GM19239 (cell line): ENCODE data around the gene GPR152.
"Not testable (repeated sequence)": the region's sequence is repeated elsewhere in the genome, so short reads cannot be mapped to it uniquely, and the experiment has no call there.

ENCODE experiments used
- DNase-seq: peaks from one replicate; pipeline ENCODE4 v3.0.0; 2011; ENCODE audit warnings: low spot score; ENCODE audit not compliant: insufficient read length
- FAIRE-seq: peaks from 2 replicates; lab custom pipeline; 2011; peaks lifted over from hg19 to GRCh38; lab: Jason Lieb, UNC

Gene GPR152

GRCh38 chr11:67489885-67490726 lies 37.6 kb upstream of the GPR152 start:
- no peak for FAIRE-seq
- no peak for DNase-seq

GRCh38 chr11:67489203-67489884 lies 36.8 kb upstream of the GPR152 start:
- no peak for DNase-seq
- no peak for FAIRE-seq

GRCh38 chr11:67486481-67487195 lies 34.1 kb upstream of the GPR152 start:
- DNase-seq (peak; percentile 78), FAIRE-seq (peak; percentile 97)

- peak; percentile 92 for FAIRE-seq
- DNase-seq = not testable (repeated sequence)
Observed at GRCh38 chr11:67485873-67486361, 33.4 kb upstream of the GPR152 start.

- FAIRE-seq = peak; percentile 81
Observed at GRCh38 chr11:67484847-67485311, 32.4 kb upstream of the GPR152 start.

GRCh38 chr11:67483831-67484665 lies 31.5 kb upstream of the GPR152 start:
- peak; percentile 93 for FAIRE-seq
- no peak for DNase-seq

More at GRCh38 chr11:67484847-67485311, 32.4 kb upstream of the GPR152 start:
- DNase-seq = no peak

GRCh38 chr11:67482827-67483798 lies 30.6 kb upstream of the GPR152 start, which contains the start of gene AIP:
Gene AIP (plus strand): TSS chr11:67483026. CDS start chr11:67483159, 133 bp downstream.
- peak; percentile 92 for DNase-seq
- FAIRE-seq = peak; percentile 95

- no peak for FAIRE-seq
- DNase-seq = no peak
Observed at GRCh38 chr11:67482275-67482826, 29.8 kb upstream of the GPR152 start.

GRCh38 chr11:67477344-67478050 lies 25.0 kb upstream of the GPR152 start:
- not testable (repeated sequence) for FAIRE-seq, DNase-seq

GRCh38 chr11:67476692-67477091 lies 24.2 kb upstream of the GPR152 start:
- not testable (repeated sequence) for DNase-seq, FAIRE-seq

- DNase-seq (no peak), FAIRE-seq (no peak)
Observed at GRCh38 chr11:67472882-67473281, 20.4 kb upstream of the GPR152 start.

GRCh38 chr11:67470337-67471002 lies 17.9 kb upstream of the GPR152 start:
- no peak for DNase-seq
- FAIRE-seq = no peak

- no peak for FAIRE-seq
- no peak for DNase-seq
Observed at GRCh38 chr11:67469508-67469811, 16.9 kb upstream of the GPR152 start.

- FAIRE-seq = peak; percentile 23
Observed at GRCh38 chr11:67468759-67469507, 16.4 kb upstream of the GPR152 start, which contains the start of gene TMEM134. Gene TMEM134 (minus strand): TSS chr11:67469251. CDS start chr11:67469192, 59 bp downstream.

GRCh38 chr11:67468456-67468758 lies 15.9 kb upstream of the GPR152 start:
- FAIRE-seq = no peak
- DNase-seq = no peak

More at GRCh38 chr11:67468759-67469507, 16.4 kb upstream of the GPR152 start, which contains the start of gene TMEM134:
- peak; percentile 93 for DNase-seq

- FAIRE-seq (no peak), DNase-seq (no peak)
Observed at GRCh38 chr11:67468056-67468455, 15.5 kb upstream of the GPR152 start.
